Ammon's horn (tissue), 1 donor: Measurements from ENCODE around the gene COX7A2.
A peak's percentile ranks its signal among the peaks of the same experiment; 100 is the strongest.

Experiments
- DNase-seq: peaks from one replicate; pipeline ENCODE4 v3.0.0-alpha.2; 2016; ENCODE audit warnings: low spot score

COX7A2 gene

GRCh38 chr6:75220357-75220756 lies 23.2 kb downstream of the COX7A2 start:
- DNase-seq = no peak

GRCh38 chr6:75219263-75219662 lies 24.3 kb downstream of the COX7A2 start:
- DNase-seq = no peak

DNA sequence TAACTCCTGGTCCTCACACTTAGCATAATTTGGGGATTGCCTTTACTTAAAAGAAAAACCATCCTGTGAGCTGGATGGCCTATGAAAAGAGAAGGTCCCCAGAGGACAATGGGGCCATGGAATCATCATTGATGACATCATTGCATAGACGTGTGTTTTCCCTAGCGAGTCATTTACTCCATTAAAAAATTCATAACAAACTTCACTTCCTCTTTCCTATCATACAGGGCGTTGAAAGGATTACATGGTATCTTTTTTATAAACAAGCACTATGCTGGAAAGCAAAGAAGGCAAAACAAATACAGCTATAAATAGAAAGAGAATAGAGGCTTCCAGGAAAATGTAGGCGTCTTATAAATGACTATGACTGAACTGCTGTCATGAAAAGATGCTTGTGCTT lies 26.4 kb downstream of the COX7A2 start:
- no peak for DNase-seq

GRCh38 chr6:75215291-75215690 lies 28.3 kb downstream of the COX7A2 start:
- DNase-seq = no peak

DNA sequence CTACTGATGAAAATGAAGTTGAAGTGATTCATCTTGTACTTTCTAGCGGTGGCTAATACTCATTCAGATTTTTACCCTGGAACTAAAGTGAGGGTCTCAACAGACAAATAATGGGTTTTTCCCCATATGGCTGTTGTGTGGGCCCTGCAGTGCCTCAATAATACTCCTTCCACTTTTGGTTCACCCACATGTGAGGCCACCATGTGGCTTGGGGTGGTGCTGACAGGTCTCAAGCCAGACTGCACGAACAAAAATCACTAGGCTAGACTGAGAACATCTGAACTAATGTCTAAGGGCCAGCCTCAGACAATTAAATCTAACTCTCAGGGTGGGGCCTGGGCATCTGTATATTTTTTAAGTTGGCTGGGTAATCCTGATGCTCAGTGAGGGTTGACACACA lies 29.9 kb downstream of the COX7A2 start:
- DNase-seq = no peak

DNA sequence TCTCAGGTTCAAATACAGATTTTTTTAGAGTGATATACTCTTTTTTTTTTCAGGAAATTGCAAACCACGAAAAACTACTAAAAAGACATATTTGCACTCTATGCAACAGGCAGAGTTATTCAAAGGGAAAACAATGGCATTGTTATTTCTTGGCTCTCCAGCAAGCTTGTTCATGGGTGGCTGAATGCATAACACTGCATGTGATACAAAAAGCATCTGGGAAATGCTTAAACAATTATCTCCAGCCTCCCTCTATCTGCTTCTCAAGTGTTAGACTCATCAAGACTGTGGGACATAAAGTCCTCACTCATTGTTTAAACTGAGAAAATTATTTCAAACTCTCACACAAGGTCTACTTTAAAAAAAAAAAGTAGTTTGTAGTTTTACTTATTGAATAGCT lies 30.5 kb downstream of the COX7A2 start:
- peak; percentile 48 for DNase-seq

GRCh38 chr6:75211920-75212590 lies 31.5 kb downstream of the COX7A2 start:
- no peak for DNase-seq

GRCh38 chr6:75210885-75211739 lies 32.5 kb downstream of the COX7A2 start:
- peak; percentile 86 for DNase-seq

DNA sequence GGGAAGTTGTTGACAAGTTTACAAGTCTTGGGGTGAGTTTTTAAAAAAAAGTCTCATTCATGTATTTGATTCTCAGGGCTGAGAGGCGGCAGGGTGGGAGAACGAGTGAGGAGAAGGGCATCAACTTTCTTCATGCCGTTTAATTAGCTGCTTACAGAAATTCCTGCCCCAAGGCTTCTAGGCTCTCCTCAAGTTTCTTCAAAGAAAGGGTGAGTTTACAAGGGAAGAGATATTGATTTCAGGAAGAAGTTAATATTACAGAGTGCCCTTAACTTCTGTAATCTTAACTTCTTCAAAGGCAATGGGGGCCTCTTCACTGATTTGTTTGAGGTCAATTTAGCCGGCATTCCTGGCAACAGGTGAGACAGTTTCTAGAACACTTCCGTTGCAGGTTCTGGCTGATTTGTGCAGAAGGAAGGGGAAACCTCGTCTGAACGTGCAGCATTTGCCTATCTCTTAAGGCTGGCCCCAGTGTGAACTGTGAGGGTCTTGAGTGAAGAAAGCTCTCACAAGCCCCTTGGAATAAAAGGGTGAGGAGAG lies 34.3 kb downstream of the COX7A2 start:
- no peak for DNase-seq

DNA sequence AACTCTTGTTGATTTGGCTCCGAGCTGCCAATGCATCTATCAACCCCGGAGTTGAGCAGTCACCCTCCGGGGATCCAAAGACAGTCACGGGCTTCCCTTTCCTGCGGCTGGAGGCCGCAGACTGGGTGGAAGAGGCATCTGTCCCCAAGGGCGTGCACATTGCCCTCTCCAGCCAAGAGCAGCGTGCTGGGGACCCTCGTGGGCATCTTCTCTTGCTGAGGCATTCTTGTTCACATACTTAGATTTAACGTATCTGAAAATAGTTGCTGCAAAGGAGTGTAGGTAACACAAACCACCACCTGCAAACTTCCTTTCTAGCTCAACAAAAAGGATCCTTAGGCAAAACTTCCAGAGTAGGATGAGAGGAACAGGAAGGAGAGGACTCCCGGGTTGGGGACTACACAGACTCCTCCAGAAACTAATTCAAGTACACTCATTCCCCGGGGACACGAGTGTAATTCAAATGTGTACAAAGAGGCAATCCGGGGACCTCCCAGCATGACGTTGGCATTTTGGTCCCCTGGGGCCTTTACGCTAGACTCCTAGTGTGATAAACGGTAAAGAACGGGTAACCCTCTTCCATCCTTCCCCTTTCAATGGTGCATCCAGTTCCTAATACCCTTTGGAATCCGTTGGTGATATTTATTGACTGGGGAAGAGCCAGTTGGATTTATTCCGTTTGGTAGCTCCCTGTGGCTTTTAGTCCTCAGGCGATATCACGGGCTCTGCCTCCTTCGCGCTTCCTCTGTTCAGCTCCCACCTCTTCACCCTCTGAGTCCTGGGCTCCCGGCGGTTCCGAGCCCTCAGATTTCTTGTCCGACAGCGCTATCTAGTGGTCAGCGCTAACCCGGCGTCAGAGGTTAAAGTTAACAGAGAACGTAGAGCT lies 35.1 kb downstream of the COX7A2 start:
- peak; percentile 87 for DNase-seq

- DNase-seq = no peak
Measured at GRCh38 chr6:75206576-75207342, 36.8 kb downstream of the COX7A2 start.

- DNase-seq = no peak
Measured at GRCh38 chr6:75205776-75206575, 37.6 kb downstream of the COX7A2 start, which contains the start of gene COL12A1. COL12A1 (minus strand) TSS chr6:75206053; CDS start chr6:75202792, 3,261 bp downstream.

DNA sequence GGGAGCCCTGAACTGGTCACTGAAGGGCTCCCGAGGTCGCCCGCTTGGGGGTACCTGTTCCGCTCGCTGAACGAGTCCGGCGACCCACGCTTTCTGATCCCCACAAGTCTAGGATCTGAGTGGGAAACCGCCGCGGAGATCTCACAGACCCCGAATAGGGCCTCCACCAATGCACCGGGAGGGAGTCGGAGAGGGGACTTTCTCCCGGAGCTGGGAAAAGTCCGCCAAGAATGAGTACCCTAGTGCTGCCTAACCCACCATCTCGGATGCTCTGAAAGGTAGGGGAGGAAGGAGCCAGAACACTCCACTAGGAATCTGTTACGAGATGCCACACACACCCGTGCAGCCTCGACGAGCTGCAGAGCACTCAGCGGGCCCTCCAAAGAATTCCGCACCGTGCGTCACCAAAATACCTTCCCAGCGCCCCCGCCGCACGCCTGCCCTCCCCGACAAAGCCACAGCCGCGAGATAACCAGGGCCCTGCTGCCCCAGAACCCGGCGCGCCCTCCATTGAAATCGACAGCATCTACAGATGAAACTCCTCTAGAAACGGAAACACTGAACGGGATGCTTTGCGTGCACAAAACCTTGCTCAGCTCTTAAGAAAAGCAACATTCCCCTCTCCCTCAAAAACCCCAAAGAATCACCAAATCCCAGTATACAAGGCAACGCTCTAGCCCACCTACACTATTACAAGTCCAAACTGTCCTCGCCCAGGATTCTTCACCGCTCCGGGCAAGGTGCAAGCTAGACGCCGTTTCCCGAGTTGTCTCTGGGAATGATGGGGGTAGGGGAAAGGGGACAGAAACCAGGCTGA lies 38.4 kb downstream of the COX7A2 start:
- DNase-seq = no peak

GRCh38 chr6:75204217-75204958 lies 39.2 kb downstream of the COX7A2 start:
- peak; percentile 82 for DNase-seq

DNA sequence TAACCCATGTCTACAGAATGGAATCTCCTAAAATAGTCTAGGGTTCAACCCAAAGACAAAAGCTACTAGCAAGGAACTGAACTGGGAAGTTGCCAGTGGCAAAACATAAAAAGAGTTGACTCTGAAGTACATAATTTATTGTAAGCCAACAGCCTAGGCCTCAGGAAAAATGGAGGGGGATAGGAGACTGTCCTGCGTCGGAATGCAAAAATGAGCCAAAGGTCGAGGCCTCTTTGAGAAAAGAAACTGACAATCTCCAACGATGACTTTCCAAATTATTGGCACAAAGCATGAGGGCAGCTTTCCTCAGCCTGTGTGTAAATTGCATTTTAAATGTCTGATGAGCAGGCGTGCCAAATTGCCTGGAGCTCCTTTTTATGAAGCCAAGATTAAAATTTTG lies 39.9 kb downstream of the COX7A2 start:
- DNase-seq = no peak

GRCh38 chr6:75202676-75203131 lies 40.9 kb downstream of the COX7A2 start:
- no peak for DNase-seq

GRCh38 chr6:75201901-75202672 lies 41.5 kb downstream of the COX7A2 start:
- DNase-seq = no peak

- no peak for DNase-seq
Measured at GRCh38 chr6:75201021-75201420, 42.6 kb downstream of the COX7A2 start.
